ENCODE data around the gene ACOX1.

The ACOX1 gene

DNA sequence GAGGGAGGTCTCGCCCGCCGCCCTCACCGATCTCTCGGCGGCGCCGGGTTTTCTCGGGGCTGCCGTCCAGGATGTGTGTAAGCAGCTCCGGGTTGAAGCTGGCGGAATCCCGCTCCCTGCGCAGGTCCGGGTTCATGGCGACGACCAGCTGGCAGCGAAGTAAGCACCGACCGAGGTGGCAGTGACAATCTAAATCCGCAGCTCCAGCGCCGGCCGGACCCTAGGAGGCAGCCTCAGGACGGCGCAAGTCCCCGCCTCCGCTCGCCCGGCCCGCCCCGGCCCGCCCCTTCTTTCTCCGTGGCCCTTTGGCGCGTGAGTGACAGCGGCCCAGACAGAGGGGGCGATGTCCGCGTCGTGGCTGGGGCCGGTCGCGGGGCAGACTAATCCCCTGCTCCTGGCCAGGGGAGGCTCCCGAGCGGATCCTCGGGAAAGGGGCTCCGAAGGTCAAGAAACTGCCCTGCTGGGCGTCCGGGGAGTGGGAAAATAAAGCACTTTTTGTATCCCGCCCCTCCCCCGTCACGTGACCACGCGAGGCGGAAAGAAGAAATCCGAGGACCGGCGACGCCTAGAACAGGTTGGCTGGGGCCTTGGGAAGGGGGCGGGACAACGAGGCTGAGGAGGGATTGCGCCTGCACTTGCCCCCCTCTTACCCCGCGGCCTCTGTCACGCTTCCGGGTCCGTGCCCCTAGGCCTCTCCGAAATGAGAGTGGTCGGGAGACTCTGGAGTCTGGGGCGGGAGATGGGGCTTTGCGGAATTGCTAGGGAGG, at the start of gene ACOX1, which contains the start of gene TEN1:
Gene ACOX1, minus strand, starts transcription at position 229 of the 767 bp plus-strand sequence. Its CDS starts 93 bp downstream, at position 136.
Gene TEN1, plus strand, starts transcription at position 303 of the 767 bp plus-strand sequence. CDS start 6,953 bp downstream, outside the sequence.
- peak; percentile 93 to 96 for DNase-seq (ENCODE audit: low read depth in 2 of 2)

DNA sequence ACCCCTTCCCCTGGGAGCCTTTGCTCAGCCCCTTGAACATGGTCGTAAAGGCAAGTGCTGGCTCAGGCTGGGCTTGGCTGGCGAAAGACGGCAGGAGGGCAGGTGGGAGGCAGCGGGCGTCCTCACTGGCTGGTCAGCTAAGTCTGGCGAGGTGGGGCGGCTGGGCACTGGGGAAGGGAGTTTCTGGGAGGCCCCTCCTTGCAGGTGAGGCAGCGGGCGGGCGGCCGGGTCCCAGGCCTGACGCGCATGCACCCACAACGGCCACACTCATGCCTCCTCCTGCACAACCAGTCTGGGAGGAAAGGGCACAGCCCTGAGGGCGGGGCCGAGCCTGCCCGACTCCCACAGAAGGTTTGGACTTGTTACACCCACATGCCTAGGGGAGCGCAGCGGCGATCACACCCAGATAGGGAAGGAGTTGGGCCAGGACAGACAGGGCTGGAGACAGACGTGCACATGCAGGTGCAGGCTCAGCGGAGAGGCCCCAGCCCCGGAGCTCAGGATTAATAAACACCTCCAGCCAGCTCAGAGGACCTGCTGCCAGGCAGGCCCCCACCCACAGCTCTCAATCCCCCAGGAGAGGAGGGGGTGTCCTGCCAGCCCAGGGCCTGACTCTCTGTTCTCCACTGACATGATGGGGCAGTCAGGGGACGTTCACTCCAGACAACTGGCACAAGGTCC, 48.3 kb upstream of the ACOX1 start, which contains the start of gene EVPL:
Gene EVPL, minus strand, starts transcription at position 148 of the 681 bp plus-strand sequence. Its CDS starts 108 bp downstream, at position 40.
- DNase-seq (ENCODE audit: low read depth in 2 of 2), result no peak

DNA sequence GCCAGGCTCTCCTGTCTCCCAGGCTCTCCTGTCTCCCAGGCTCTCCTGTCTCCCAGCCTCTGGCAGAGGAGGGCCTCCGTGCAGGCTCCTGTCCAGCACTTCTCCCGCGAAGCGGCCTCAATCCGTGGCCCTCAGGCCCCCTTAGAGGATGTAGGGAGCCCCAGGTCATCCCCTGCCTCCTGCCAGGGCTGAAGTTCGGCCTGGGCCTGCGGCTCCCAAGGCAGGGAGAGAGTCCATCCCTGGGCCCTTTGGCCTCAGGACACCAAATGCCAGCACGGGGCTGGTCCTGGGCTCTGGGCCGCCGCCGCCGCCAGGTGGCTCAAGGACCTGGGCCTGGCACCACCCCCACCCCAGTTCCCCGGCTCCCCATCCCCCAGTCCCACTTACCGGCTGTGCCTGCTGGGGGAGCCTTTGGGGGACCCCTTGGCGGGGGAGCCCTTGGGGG, 47.8 kb upstream of the ACOX1 start:
- no peak for DNase-seq (ENCODE audit: low read depth in 2 of 2)

DNA sequence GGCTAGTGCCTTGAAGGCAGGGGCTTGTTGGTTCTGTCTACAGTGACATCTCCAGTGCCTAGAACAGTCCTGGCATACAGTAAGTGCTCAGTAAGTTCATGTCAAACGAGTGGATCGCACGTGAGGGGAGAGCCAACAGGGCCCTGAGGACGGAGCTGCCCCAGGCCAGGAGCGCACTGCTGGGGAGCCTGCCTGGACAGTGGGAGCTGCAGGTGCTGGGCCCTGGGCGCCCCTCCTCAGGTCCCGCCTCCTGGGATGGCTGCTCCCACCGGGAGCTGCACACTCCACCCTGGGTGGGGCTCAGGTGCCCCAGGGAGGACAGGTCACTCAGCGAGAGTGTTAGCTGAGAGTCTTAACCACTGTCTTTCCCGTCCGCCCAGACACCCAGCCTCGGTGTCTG, 46.3 kb upstream of the ACOX1 start:
- DNase-seq (ENCODE audit: low read depth in 2 of 2), result no peak

DNA sequence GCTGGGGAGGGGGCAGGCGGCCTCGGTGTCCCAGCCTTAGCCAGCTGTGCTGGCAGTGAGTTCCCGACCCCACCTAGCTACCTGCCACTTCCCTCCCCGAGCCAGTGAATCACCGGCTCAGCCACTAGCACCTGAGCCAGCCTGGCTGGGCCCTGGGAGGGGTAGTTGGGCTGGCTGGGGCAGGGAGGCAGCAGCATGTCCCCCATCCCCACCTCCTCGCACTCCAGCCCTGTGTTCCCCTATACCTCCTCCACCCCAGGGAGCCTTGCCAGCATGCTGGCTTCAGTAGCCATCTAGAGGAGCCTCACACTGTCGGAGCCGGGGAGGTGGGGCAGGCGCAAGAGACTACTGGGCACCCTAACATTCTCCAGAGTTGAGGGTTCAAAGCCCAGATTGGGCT, 45.4 kb upstream of the ACOX1 start:
- DNase-seq (ENCODE audit: low read depth in 2 of 2), result no peak

DNA sequence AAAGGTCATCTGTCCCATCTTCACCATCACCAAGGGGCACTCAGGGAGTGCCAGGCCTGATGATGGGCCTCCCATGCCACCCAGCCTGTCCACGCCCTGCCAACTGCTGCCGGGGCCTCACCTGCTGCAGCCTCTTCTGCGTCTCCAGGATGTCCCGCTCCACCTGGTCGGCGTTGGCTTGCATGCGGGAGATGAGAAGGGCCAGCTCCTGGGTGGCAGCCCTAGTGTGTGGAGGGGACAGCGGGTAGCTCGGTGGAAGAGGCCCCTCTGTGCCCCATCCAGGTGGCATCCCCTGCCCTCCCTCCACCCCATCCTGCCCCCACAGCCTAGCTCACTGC, 44.9 kb upstream of the ACOX1 start:
- no peak for DNase-seq (ENCODE audit: low read depth in 2 of 2)

DNA sequence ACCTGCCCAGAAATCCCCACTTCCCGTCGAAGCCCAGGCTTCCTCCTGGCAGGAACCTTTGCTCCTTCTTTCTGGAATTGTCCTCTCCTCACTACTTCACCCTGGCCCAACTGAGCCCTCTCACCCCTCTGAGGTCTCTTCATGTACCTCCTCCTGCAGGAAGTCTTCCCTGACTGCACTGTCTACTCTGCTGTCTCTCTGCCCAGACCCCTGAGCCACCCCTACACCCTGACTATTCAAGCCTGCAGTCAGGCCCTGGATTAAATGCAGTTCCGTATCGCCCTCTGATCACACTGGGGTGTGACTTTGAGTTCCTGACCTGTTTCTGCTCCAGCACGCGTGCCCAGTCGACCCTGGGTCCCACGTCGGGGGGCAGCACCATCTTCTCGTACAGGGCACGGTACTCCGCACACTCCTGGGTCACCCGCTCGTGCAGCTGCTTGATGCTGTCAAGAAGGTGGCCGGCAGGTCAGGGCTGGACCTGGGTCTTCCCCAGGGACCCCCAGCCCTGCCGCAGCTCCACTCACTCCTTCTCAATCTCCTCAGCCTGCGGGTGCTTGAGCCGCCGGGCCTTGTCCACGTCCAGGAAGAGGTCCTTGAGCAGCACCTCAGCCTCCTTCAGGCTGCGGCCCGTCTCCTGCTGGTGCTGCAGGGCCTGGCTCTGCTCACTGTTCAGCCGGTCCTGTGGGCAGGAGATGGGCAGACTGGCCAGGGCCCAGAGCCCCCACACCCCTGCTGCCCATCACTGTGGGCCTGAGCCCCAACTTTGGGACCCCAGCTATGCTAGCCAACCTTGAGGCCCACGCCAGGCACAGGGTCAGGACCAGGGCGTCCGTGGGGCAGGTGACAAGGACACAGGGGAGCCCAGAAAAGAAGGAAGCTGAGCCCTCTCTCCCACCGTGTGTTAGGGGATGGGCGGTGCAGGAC, 44.3 kb upstream of the ACOX1 start:
- DNase-seq (ENCODE audit: low read depth in 2 of 2), result no peak

- DNase-seq (ENCODE audit: low read depth in 2 of 2), result no peak
These were observed 43.3 kb upstream of the ACOX1 start for GRCh38 chr17:76022285-76022684.

- DNase-seq (ENCODE audit: low read depth in 2 of 2), result no peak
These were observed 41.0 kb upstream of the ACOX1 start for GRCh38 chr17:76019833-76020467.

- DNase-seq (ENCODE audit: low read depth in 2 of 2), result no peak
These were observed 39.8 kb upstream of the ACOX1 start for GRCh38 chr17:76018801-76019200.

DNA sequence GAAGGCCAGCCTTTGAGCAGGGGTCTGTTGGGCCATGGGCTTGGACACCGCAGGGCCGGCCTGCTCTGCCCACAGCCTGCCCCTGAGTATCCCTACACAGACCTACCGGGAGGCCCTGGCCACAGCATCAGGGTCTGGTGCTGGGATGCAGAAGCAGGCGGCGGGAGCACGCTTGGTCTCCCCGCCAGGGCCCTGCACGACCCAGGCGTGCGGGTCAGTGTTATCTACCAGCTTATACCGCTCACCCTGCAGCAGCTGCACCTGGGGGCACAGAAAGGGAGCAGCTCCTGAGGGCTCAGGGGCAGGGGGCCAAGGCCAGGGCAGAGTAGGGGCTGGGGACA, 39.3 kb upstream of the ACOX1 start:
- DNase-seq (ENCODE audit: low read depth in 2 of 2), result no peak

- DNase-seq (ENCODE audit: low read depth in 2 of 2), result no peak
These were observed 38.7 kb upstream of the ACOX1 start for GRCh38 chr17:76017481-76018339.

DNA sequence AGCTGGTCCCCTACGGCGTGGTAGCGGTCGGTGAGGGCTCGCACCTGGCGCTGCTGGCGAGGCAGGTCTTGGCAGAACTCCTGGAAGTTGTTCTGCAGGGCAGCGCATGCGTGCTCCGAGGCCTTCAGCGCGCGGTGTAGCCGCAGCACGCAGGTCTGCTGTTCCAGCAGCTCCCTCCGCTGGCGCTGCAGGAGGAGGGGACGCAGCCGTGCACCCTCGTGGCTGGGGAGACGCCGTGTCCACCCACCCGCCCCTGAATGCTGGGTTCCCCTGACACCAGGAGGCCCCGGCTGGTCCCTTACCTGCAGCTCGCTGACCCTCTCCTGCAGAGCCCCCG, 35.9 kb upstream of the ACOX1 start:
- no peak for DNase-seq (ENCODE audit: low read depth in 2 of 2)

DNA sequence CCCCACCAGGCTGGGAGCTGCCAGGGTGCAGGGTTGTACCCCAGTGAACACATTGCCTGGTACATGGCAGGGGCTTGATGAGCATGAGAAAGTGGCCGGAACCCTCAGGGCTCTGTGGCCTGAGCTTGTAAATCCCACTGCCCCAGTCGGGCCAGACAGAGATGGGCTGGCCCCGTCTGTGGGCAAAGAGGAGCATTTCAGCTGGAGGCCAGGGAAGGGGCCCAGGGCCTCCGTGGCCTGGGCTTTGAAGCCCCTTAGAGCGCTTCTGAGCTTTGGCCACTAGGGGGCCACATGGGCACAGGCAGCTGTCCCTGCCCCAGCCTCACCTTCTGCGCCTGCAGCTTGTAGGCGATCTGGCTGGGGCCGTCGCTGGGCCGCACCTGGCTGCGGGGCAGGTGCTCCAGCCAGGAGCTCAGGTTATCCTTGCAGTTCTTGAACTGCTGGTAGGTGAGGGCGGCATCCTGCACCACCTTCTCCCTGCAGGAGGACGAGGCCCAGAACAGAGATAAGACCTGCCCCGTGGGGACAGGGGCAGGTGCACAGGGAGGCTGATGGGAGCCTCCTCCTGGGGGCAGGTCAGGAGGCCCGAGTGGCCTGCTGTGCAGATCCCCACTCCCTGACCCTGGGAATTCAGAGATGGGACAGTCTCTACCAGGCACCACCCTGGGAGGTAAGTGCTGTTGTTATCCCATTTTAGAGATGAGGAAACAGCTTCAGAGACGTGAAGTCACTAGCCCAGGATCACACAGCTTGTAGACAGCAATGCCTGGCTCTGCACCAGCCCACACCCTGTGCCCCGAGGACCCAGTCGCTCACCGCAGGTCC, 35.3 kb upstream of the ACOX1 start:
- DNase-seq (ENCODE audit: low read depth in 2 of 2), result peak; percentile 51 to 67

DNA sequence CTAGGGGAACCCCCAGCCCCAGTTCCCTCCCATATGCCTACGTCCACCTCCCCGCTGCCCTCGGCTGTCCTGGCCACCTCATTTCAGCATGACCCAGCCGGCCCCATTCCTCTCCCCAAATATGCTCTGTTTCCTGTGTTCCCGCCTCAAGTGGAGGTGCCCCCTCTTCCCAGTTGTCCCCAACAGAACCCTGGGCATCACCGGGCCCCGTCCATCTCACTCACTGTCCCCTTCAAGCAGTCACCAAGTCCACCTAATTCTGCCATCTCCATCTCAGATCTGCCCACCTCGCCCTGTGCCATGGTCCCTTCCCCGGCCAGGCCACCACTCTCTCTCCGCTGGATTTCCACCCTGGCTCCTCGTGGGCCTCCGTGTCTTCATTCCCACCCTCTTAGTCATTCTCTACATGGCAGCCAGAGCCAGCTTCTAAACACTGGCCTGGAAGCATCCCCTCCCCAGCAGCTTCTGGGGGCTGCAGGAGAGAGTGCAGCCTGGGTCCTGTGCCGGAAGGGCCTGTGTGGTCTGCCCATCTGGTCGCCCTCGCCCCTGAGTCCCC, 34.5 kb upstream of the ACOX1 start:
- no peak for DNase-seq (ENCODE audit: low read depth in 2 of 2)

GRCh38 chr17:76011951-76012350, 33.0 kb upstream of the ACOX1 start:
- no peak for DNase-seq (ENCODE audit: low read depth in 2 of 2)

GRCh38 chr17:76009969-76010661, 31.1 kb upstream of the ACOX1 start:
- no peak for DNase-seq (ENCODE audit: low read depth in 2 of 2)

GRCh38 chr17:76009447-76009846, 30.5 kb upstream of the ACOX1 start:
- DNase-seq (ENCODE audit: low read depth in 2 of 2), result no peak

All from stimulated activated CD8-positive, alpha-beta memory T cell treated with anti-CD3 and anti-CD28 coated beads, Interleukin-7, amount 100 ng/mL, for 4 hours (primary cell).